ENCODE results near the gene SHROOM2.

Gene SHROOM2

DNA sequence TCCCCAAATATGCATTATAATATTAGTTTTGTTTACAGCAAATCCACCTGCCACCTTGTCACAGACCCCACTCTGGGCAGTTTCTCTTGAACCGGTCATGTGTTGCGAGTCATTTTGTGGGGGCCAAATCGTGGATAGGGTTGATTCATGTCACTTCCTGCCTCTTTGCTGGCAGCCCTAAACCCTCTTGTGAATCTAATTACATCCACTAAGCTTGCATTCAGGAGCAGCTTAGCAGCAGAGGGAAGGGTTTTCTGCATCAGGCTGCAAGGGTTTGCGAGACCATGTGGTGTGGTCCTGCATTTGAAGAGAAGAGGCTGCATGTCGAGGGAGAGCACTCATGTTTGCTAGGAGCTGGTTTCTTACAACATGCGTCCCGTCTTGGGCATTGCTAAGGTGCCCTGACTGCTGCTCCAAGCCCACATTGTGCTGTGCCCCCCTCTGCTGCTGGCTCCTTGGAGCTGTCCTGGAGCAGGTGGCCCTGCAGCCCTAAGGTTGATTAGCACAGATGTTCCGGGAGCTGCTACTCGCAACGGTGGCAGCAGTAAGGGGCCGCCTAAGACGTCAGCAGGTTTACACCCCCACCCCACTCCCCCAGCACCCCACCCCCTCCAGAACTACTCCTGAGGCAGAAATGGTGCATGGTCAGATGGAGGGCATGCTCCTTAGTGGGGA lies 92.1 kb downstream of the SHROOM2 start:
- TF ChIP-seq TAF1 (IDR thresholded peaks at IDR 0.05; ENCODE audit: borderline replicate concordance, insufficient read depth, low read length) (no peak), SIN3A (IDR thresholded peaks at IDR 0.05; ENCODE audit: borderline replicate concordance, insufficient read depth, low read length) (no peak), POLR2AphosphoS5 (IDR thresholded peaks at IDR 0.05; ENCODE audit: low read depth, low read length) (no peak), FOXP2 (optimal IDR thresholded peaks at IDR 0.05; ENCODE audit: borderline replicate concordance, extremely low read depth, extremely low read length, insufficient read depth) (no peak)
- TF ChIP-seq, protein P1, sequence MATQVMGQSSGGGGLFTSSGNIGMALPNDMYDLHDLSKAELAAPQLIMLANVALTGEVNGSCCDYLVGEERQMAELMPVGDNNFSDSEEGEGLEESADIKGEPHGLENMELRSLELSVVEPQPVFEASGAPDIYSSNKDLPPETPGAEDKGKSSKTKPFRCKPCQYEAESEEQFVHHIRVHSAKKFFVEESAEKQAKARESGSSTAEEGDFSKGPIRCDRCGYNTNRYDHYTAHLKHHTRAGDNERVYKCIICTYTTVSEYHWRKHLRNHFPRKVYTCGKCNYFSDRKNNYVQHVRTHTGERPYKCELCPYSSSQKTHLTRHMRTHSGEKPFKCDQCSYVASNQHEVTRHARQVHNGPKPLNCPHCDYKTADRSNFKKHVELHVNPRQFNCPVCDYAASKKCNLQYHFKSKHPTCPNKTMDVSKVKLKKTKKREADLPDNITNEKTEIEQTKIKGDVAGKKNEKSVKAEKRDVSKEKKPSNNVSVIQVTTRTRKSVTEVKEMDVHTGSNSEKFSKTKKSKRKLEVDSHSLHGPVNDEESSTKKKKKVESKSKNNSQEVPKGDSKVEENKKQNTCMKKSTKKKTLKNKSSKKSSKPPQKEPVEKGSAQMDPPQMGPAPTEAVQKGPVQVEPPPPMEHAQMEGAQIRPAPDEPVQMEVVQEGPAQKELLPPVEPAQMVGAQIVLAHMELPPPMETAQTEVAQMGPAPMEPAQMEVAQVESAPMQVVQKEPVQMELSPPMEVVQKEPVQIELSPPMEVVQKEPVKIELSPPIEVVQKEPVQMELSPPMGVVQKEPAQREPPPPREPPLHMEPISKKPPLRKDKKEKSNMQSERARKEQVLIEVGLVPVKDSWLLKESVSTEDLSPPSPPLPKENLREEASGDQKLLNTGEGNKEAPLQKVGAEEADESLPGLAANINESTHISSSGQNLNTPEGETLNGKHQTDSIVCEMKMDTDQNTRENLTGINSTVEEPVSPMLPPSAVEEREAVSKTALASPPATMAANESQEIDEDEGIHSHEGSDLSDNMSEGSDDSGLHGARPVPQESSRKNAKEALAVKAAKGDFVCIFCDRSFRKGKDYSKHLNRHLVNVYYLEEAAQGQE (IDR thresholded peaks at IDR 0.05; ENCODE audit: insufficient read depth in 1 of 2, low read depth in 2 of 2, low read length in 2 of 2), result no peak

DNA sequence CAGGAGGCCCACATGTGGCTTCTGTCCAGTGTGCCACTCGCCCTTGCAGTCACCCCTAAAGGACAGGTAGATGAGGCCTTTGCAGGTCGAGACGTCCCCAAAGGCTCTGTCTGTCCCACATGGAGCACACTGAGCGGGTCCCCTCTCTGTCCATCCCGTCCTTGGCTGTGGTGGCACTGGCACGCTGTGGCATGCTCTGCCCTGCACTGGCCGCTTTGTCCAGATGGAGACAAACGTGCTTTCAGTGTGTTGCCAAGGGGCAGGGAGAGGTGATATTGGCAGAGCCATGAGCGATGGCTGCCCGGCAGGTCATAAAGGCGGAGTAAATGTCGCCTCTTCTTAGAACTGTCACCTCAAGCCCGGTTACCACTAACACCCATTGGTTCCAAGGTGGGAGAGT lies 94.0 kb downstream of the SHROOM2 start:
- TF ChIP-seq TAF1 (IDR thresholded peaks at IDR 0.05; ENCODE audit: borderline replicate concordance, insufficient read depth, low read length) (no peak), FOXP2 (optimal IDR thresholded peaks at IDR 0.05; ENCODE audit: borderline replicate concordance, extremely low read depth, extremely low read length, insufficient read depth) (no peak), POLR2AphosphoS5 (IDR thresholded peaks at IDR 0.05; ENCODE audit: low read depth, low read length) (no peak)
- TF ChIP-seq, protein P1 (IDR thresholded peaks at IDR 0.05; ENCODE audit: insufficient read depth in 1 of 2, low read depth in 2 of 2, low read length in 2 of 2), result no peak

DNA sequence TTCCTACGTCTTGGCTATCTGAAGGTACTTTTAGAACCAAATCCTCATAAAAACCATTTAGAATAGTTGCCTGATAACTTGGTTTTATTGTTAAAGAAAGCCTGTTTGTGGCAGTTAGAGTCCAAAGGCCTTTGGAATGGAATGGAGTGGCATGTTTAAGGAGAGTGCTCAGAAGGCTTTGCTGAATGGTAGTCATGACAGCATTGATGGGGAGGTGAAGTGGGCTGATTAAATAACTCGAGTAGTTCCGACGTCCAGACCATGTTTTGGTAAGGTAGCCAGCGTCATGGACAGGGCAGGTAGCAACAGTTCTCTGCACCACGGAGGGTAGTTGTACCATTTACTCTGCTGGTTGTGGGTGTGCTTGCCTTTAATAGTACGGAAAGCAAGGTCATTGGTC lies 94.6 kb downstream of the SHROOM2 start:
- TF ChIP-seq SIN3A (IDR thresholded peaks at IDR 0.05; ENCODE audit: borderline replicate concordance, insufficient read depth, low read length) (no peak), FOXP2 (optimal IDR thresholded peaks at IDR 0.05; ENCODE audit: borderline replicate concordance, extremely low read depth, extremely low read length, insufficient read depth) (no peak), POLR2AphosphoS5 (IDR thresholded peaks at IDR 0.05; ENCODE audit: low read depth, low read length) (no peak), TAF1 (IDR thresholded peaks at IDR 0.05; ENCODE audit: borderline replicate concordance, insufficient read depth, low read length) (no peak)
- TF ChIP-seq, protein P1 (IDR thresholded peaks at IDR 0.05; ENCODE audit: insufficient read depth in 1 of 2, low read depth in 2 of 2, low read length in 2 of 2), result no peak

- TF ChIP-seq SIN3A (IDR thresholded peaks at IDR 0.05; ENCODE audit: borderline replicate concordance, insufficient read depth, low read length) (no peak), POLR2AphosphoS5 (IDR thresholded peaks at IDR 0.05; ENCODE audit: low read depth, low read length) (no peak), TAF1 (IDR thresholded peaks at IDR 0.05; ENCODE audit: borderline replicate concordance, insufficient read depth, low read length) (no peak), FOXP2 (optimal IDR thresholded peaks at IDR 0.05; ENCODE audit: borderline replicate concordance, extremely low read depth, extremely low read length, insufficient read depth) (no peak)
- TF ChIP-seq, protein P1 (IDR thresholded peaks at IDR 0.05; ENCODE audit: insufficient read depth in 1 of 2, low read depth in 2 of 2, low read length in 2 of 2), result no peak
These were observed 96.6 kb downstream of the SHROOM2 start for GRCh38 chrX:9882669-9883446.

Measured in PFSK-1 (cell line).